Esophagus squamous epithelium (tissue), 4 donors: ENCODE data around the gene TMCO4.

Experiments
- CTCF ChIP-seq, 6 experiments: fragments of 450-650 bp in 4 of 6; fragments of 200-600 bp in 2 of 6; sonication (generic) in 2 of 6; IDR thresholded peaks; one replicate each; pipeline ENCODE4 v1.5.1; 2016 to 2019; ENCODE audit warnings: antibody characterized with exemption in 6 of 6, mild to moderate bottlenecking in 4 of 6, moderate library complexity in 4 of 6
- POLR2A ChIP-seq, 4 donors: fragments of 450-650 bp; IDR thresholded peaks; one replicate each; pipeline ENCODE4 v1.6.1; 2017; ENCODE audit warnings: antibody characterized with exemption in 4 of 4, mild to moderate bottlenecking in 4 of 4, moderate library complexity in 3 of 4

- TF ChIP-seq CTCF (IDR thresholded peaks at IDR 0.05): no peak
- no peak for TF ChIP-seq POLR2A (IDR thresholded peaks at IDR 0.05)
Observed at GRCh38 chr1:19658186-19658585, 141.5 kb downstream of the TMCO4 start.
